WTC11 (cell line): ENCODE measurements around the gene ACSL4. TPM values are rescaled to one million over a fixed set of nuclear protein-coding genes. Genes with fewer than 3 reads are reported as not detected.
A peak's percentile ranks its signal among the peaks of the same experiment; 100 is the strongest.

Experiments
- ATAC-seq: fragments of 200-7000 bp; cut with Tn5 transposase; 2 replicates; pipeline ENCODE4 v1.10.0; 2021; ENCODE audit warnings: mild to moderate bottlenecking, moderate library complexity
- CTCF ChIA-PET: fragments of 300-600 bp; sonication (Branson Sonifier 250); formaldehyde crosslinking; loops from one replicate; lab custom pipeline; 2021; ENCODE audit warnings: antibody characterized with exemption; lab: Charles Lee
- POLR2A ChIA-PET: fragments of 350-600 bp; sonication (Branson Sonifier 250); formaldehyde crosslinking; loops from one replicate; lab custom pipeline; 2021; ENCODE audit warnings: antibody characterized with exemption; lab: Charles Lee
- DNase-seq: peaks from one replicate; pipeline ENCODE4 v3.0.0; 2021; ENCODE audit warnings: low spot score
- H3K27ac Mint-ChIP-seq: 2 replicates; pipeline ENCODE4 v1.8.0; 2021; ENCODE audit warnings: mixed read lengths
- H3K27me3 Mint-ChIP-seq: 2 replicates; pipeline ENCODE4 v1.8.0; 2021; ENCODE audit warnings: low read depth, mild to moderate bottlenecking, moderate library complexity, mixed read lengths
- H3K36me3 Mint-ChIP-seq: 2 replicates; pipeline ENCODE4 v1.8.0; 2021; ENCODE audit warnings: mixed read lengths
- H3K4me1 Mint-ChIP-seq: 2 replicates; pipeline ENCODE4 v1.8.0; 2022; ENCODE audit warnings: mixed read lengths
- H3K4me3 Mint-ChIP-seq: 2 replicates; pipeline ENCODE4 v1.8.0; 2021; ENCODE audit warnings: mild to moderate bottlenecking, moderate library complexity, mixed read lengths
- H3K9me3 Mint-ChIP-seq: 2 replicates; pipeline ENCODE4 v1.8.0; 2021; ENCODE audit warnings: mixed read lengths
- CTCF ChIP-seq: fragments of 200-600 bp; IDR thresholded peaks from 2 replicates; pipeline ENCODE4 v1.8.0; 2022; ENCODE audit warnings: antibody characterized with exemption
- E2F4 ChIP-seq: sonication (generic); formaldehyde crosslinking; IDR thresholded peaks from 2 replicates; pipeline ENCODE4 v1.8.1; 2022; ENCODE audit warnings: low read depth, mild to moderate bottlenecking, moderate library complexity, missing genetic modification reagents, borderline replicate concordance
- EMX1 ChIP-seq: fragments of 250-450 bp; sonication (Bioruptor Pico); IDR thresholded peaks from 2 replicates; pipeline ENCODE4 v1.8.0; 2021; ENCODE audit warnings: mild to moderate bottlenecking
- FOXK1 ChIP-seq: sonication (generic); formaldehyde crosslinking; IDR thresholded peaks from 2 replicates; pipeline ENCODE4 v1.8.0; 2022; ENCODE audit warnings: mild to moderate bottlenecking, moderate library complexity, missing genetic modification reagents
- FOXP1 ChIP-seq: sonication (generic); formaldehyde crosslinking; IDR thresholded peaks from 2 replicates; pipeline ENCODE4 v1.8.0; 2022; ENCODE audit warnings: missing genetic modification reagents, mild to moderate bottlenecking, moderate library complexity, borderline replicate concordance
- MYBL2 ChIP-seq: sonication (generic); formaldehyde crosslinking; IDR thresholded peaks from 2 replicates; pipeline ENCODE4 v1.8.1; 2023; ENCODE audit warnings: mild to moderate bottlenecking, moderate library complexity, missing genetic modification reagents
- NFATC4 ChIP-seq: fragments of 250-450 bp; sonication (Bioruptor Pico); IDR thresholded peaks from 2 replicates; pipeline ENCODE4 v1.9.0; 2021; ENCODE audit warnings: mild to moderate bottlenecking
- NFYB ChIP-seq: sonication (generic); formaldehyde crosslinking; conservative IDR thresholded peaks from 2 replicates; pipeline ENCODE4 v1.8.0; 2022; ENCODE audit warnings: low read depth, missing genetic modification reagents
- PRRX2 ChIP-seq: fragments of 250-450 bp; sonication (Bioruptor Pico); IDR thresholded peaks from 2 replicates; pipeline ENCODE4 v1.8.0; 2021; ENCODE audit warnings: mild to moderate bottlenecking
- RELA ChIP-seq: sonication (generic); formaldehyde crosslinking; IDR thresholded peaks from 2 replicates; pipeline ENCODE4 v1.8.1; 2022; ENCODE audit warnings: missing genetic modification reagents, mild to moderate bottlenecking, borderline replicate concordance
- SMAD4 ChIP-seq: sonication (generic); formaldehyde crosslinking; IDR thresholded peaks from 2 replicates; pipeline ENCODE4 v1.8.0; 2022; ENCODE audit warnings: mild to moderate bottlenecking, missing genetic modification reagents
- SOX15 ChIP-seq: fragments of 250-450 bp; sonication (Bioruptor Pico); IDR thresholded peaks from 2 replicates; pipeline ENCODE4 v1.9.0; 2021; ENCODE audit warnings: mild to moderate bottlenecking
- ZNF121 ChIP-seq: sonication (generic); formaldehyde crosslinking; IDR thresholded peaks from 2 replicates; pipeline ENCODE4 v1.8.0; 2023; ENCODE audit warnings: missing genetic modification reagents
- ZNF219 ChIP-seq: sonication (generic); formaldehyde crosslinking; IDR thresholded peaks from 2 replicates; pipeline ENCODE4 v1.8.0; 2023; ENCODE audit warnings: missing genetic modification reagents, mild to moderate bottlenecking, borderline replicate concordance
- ZNF416 ChIP-seq: fragments of 250-450 bp; sonication (Bioruptor Pico); IDR thresholded peaks from 2 replicates; pipeline ENCODE4 v1.9.0; 2021; ENCODE audit warnings: mild to moderate bottlenecking, inconsistent platforms
- ZNF425 ChIP-seq: fragments of 250-450 bp; sonication (Bioruptor Pico); conservative IDR thresholded peaks from 2 replicates; pipeline ENCODE4 v1.9.0; 2021; ENCODE audit warnings: mild to moderate bottlenecking
- ZNF532 ChIP-seq: fragments of 250-450 bp; sonication (Bioruptor Pico); IDR thresholded peaks from 2 replicates; pipeline ENCODE4 v1.9.0; 2021; ENCODE audit warnings: mild to moderate bottlenecking, borderline replicate concordance
- total RNA-seq: library from RNA; stranded (reverse); gene quantifications from 3 replicates; pipeline ENCODE4 v1.2.3, GENCODE V29; 2021

Gene ACSL4
- total RNA-seq, 1 experiment from 2014 or later = 57.7 TPM

GRCh38 chrX:109635146-109635545, 97.9 kb downstream of the ACSL4 start (continued):
- TF ChIP-seq ZNF121 (CRISPR knock-in tag) (no peak), FOXP1 (CRISPR knock-in tag) (no peak), ZNF219 (CRISPR knock-in tag) (no peak), FOXK1 (CRISPR knock-in tag) (no peak)

GRCh38 chrX:109632906-109633504, 100.1 kb downstream of the ACSL4 start:
- ATAC-seq (no peak), DNase-seq (peak; percentile 13)
- POLR2A ChIA-PET = no interaction called here
- no peaks in the 10 kb centered on the region for H3K27me3 Mint-ChIP-seq
- TF ChIP-seq PRRX2 (CRISPR knock-in tag) = no peak
- no peak for TF ChIP-seq ZNF532 (CRISPR knock-in tag)
- no peak for TF ChIP-seq CTCF
- TF ChIP-seq SOX15 (CRISPR knock-in tag) = no peak
- TF ChIP-seq NFATC4 (CRISPR knock-in tag) = no peak
- TF ChIP-seq E2F4 = no peak
- TF ChIP-seq SMAD4 (CRISPR knock-in tag) = no peak
- TF ChIP-seq ZNF425 = no peak
- no peak for TF ChIP-seq MYBL2 (CRISPR knock-in tag)
- no peak for TF ChIP-seq NFYB (CRISPR knock-in tag)
- TF ChIP-seq ZNF416 = no peak
- TF ChIP-seq EMX1 = no peak
- no peak for TF ChIP-seq RELA
- no peaks in the 10 kb centered on the region for H3K9me3 Mint-ChIP-seq
- H3K4me3 Mint-ChIP-seq = no peak overlapping the region
- H3K27ac Mint-ChIP-seq = no peak overlapping the region
- no peaks in the 10 kb centered on the region; the same call in 1 of the 2 replicates for H3K4me1 Mint-ChIP-seq
- H3K36me3 Mint-ChIP-seq = 0 out of 2 replicates have a peak, but pooled peaks cover 2% of the 10 kb centered on the region
- CTCF ChIA-PET = interaction anchor here (0.5 to 5.7 kb wide), 3 partner anchors 148 to 790 kb away, joined by 3 to 79 read pairs (median 9); no protein-coding TSS in a partner anchor
